Transverse colon (tissue), 4 donors: ENCODE data around the gene EFR3B. TPM values are rescaled to one million over a fixed set of nuclear protein-coding genes. Genes with fewer than 3 reads are reported as not detected.
A peak's percentile ranks its signal among the peaks of the same experiment; 100 is the strongest.

Experiments
- DNase-seq: peaks from one replicate; pipeline ENCODE4 v3.0.0-alpha.2; 2019
- H3K27ac ChIP-seq, 4 donors: fragments of 200-600 bp; sonication (generic); 2 replicates each; pipeline ENCODE4 v1.5.1; 2016 to 2018; ENCODE audit warnings: inconsistent platforms in 4 of 4
- H3K27me3 ChIP-seq: fragments of 200-600 bp; sonication (generic); 2 replicates; pipeline ENCODE4 v1.5.1; 2017; ENCODE audit warnings: inconsistent platforms
- H3K36me3 ChIP-seq, 4 donors: fragments of 200-600 bp; sonication (generic); 2 replicates each; pipeline ENCODE4 v1.5.1; 2017 to 2019; ENCODE audit warnings: inconsistent platforms in 4 of 4
- H3K4me1 ChIP-seq, 4 donors: fragments of 200-600 bp; sonication (generic); 2 replicates each; pipeline ENCODE4 v1.5.1; 2017 to 2020; ENCODE audit warnings: inconsistent platforms in 4 of 4
- H3K4me3 ChIP-seq, 4 donors: fragments of 200-600 bp; sonication (generic); 1 replicate in 1 of 4; 2 replicates in 3 of 4; pipeline versions ENCODE4 v1.5.1 to v1.6.1; 2017 to 2019; ENCODE audit warnings: inconsistent platforms in 4 of 4
- H3K9me3 ChIP-seq, 2 donors: fragments of 200-600 bp; sonication (generic); 2 replicates each; pipeline ENCODE4 v1.5.1; 2017 to 2019; ENCODE audit warnings: inconsistent platforms in 2 of 2
- CTCF ChIP-seq, 5 experiments: fragments of 200-600 bp in 3 of 5; fragments of 450-650 bp in 2 of 5; sonication (generic) in 3 of 5; IDR thresholded peaks; 1 replicate in 2 of 5; 2 replicates in 3 of 5; pipeline ENCODE4 v1.5.1; 2016 to 2017; ENCODE audit warnings: antibody characterized with exemption in 5 of 5, inconsistent platforms in 3 of 5, mild to moderate bottlenecking in 2 of 5, moderate library complexity in 1 of 5
- EP300 ChIP-seq: sonication (generic); formaldehyde crosslinking; IDR thresholded peaks from one replicate; pipeline ENCODE4 v1.6.1; 2017; ENCODE audit warnings: antibody characterized with exemption, low read depth
- POLR2A ChIP-seq: fragments of 450-650 bp; IDR thresholded peaks from one replicate; pipeline ENCODE4 v1.6.1; 2016; ENCODE audit warnings: antibody characterized with exemption, mild to moderate bottlenecking, moderate library complexity
- POLR2AphosphoS5 ChIP-seq, 3 donors: sonication (generic); formaldehyde crosslinking; IDR thresholded peaks; one replicate each; pipeline ENCODE4 v1.6.1; 2016; ENCODE audit warnings: antibody characterized with exemption in 3 of 3
- WGBS, 2 donors: methylation state at CpG; one replicate each; pipeline ENCODE4 v1.1.5; 2018; ENCODE audit warnings: low coverage in 1 of 2; 5-methylcytosine and 5-hydroxymethylcytosine counted together
- in situ Hi-C, 4 donors: fragments of 200-750 bp; cut with MboI; loops; one replicate each; pipeline versions ENCODE4 v1.15.0 to v1.15.1; 2017; ENCODE audit warnings: low sequenced_read_pairs in 3 of 4, low pct_ligation_motif_present in 1 of 4, low pct_unique_long_range_greater_than_20kb in 1 of 4
- intact Hi-C: fragments of 100-400 bp; cut with DNase I; formaldehyde crosslinking; loops from one replicate; pipeline ENCODE4 v1.15.1; 2023; ENCODE audit warnings: low total_unique reads
- total RNA-seq, 4 donors: library from RNA; depleted of rRNA; stranded (reverse); fragments of >200 nt; gene quantifications; one replicate each; pipeline ENCODE4 v1.1.0, GENCODE V29; 2016

EFR3B gene
- total RNA-seq, 4 donors from 2014 or later: under 0.01 to 1.4 (median 0.70) TPM

GRCh38 chr2:25131253-25131566 is 89.3 kb downstream of the EFR3B start:
- TF ChIP-seq EP300 (no peak), CTCF (IDR thresholded peaks at IDR 0.05) (no peak), POLR2AphosphoS5 (IDR thresholded peaks at IDR 0.05) (no peak), POLR2A (no peak)
- Histone ChIP-seq H3K27me3 (peaks cover 16% of the 10 kb centered on the region), H3K4me3 (peak overlapping the region in 1 of 4 donors; percentile 36), H3K36me3 (no peaks in the 10 kb centered on the region), H3K4me1 (peaks cover 0 to 13% (median 11%) of the 10 kb centered on the region in 4 donors), H3K27ac (no peak overlapping the region), H3K9me3 (no peaks in the 10 kb centered on the region)
- intact Hi-C loops (no loop called here), in situ Hi-C loops (loop anchor here (5.0 to 25.0 kb wide), 3 partner anchors 146 to 719 kb away; no protein-coding TSS in a partner anchor)
- 69% methylated on average over 24 of the region's 24 CpGs; no CpG with 5 or more reads in 1 of the 2 donors for WGBS, 2 donors
- no peak for DNase-seq

- TF ChIP-seq POLR2A: no peak
- no peak for TF ChIP-seq EP300
- no peak for TF ChIP-seq CTCF (IDR thresholded peaks at IDR 0.05)
- no peak for TF ChIP-seq POLR2AphosphoS5 (IDR thresholded peaks at IDR 0.05)
- Histone ChIP-seq H3K4me3 (peak overlapping the region in 2 of 4 donors; percentile 28 to 36), H3K36me3 (no peaks in the 10 kb centered on the region), H3K9me3 (no peaks in the 10 kb centered on the region), H3K27ac (no peak overlapping the region), H3K4me1 (peaks cover 0 to 13% (median 11%) of the 10 kb centered on the region in 4 donors), H3K27me3 (peaks cover 16% of the 10 kb centered on the region)
- intact Hi-C loops: no loop called here
- peak; percentile 65 for DNase-seq
- in situ Hi-C loops: loop anchor here (5.0 to 25.0 kb wide), 3 partner anchors 147 to 719 kb away; no protein-coding TSS in a partner anchor
- WGBS, 2 donors: 25% methylated on average over 38 of the region's 53 CpGs; no CpG with 5 or more reads in 1 of the 2 donors
Measured at GRCh38 chr2:25131567-25132298, 89.9 kb downstream of the EFR3B start.

GRCh38 chr2:25132299-25132635 is 90.4 kb downstream of the EFR3B start:
- no peak overlapping the region for H3K27ac ChIP-seq
- 50 to 58% methylated on average over 3 to 9 of the region's 9 CpGs for whole genome bisulfite sequencing, 2 donors
- intact Hi-C loops: no loop called here

More at GRCh38 chr2:25132299-25132635, 90.4 kb downstream of the EFR3B start:
- Histone ChIP-seq H3K27me3 (peaks cover 16% of the 10 kb centered on the region), H3K9me3 (no peaks in the 10 kb centered on the region), H3K36me3 (no peaks in the 10 kb centered on the region), H3K4me1 (peaks cover 0 to 13% (median 11%) of the 10 kb centered on the region in 4 donors), H3K4me3 (peak overlapping the region in 2 of 4 donors; percentile 28 to 36)
- TF ChIP-seq POLR2A (no peak), POLR2AphosphoS5 (IDR thresholded peaks at IDR 0.05) (no peak), CTCF (IDR thresholded peaks at IDR 0.05) (no peak), EP300 (no peak)
- DNase-seq: no peak
- in situ Hi-C loops: loop anchor here (5.0 to 25.0 kb wide), 3 partner anchors 147 to 720 kb away; no protein-coding TSS in a partner anchor
